HG02884 (cell line): ENCODE results near the gene CCDC149.
"Not testable (repeated sequence)": the region's sequence is repeated elsewhere in the genome, so short reads cannot be mapped to it uniquely, and the experiment has no call there.

Source experiments
- ATAC-seq: cut with Tn5 transposase; IDR thresholded peaks from one replicate; pipeline ENCODE4 v1.9.1; 2021; ENCODE audit warnings: mild to moderate bottlenecking, moderate library complexity; ENCODE audit not compliant: unreplicated experiment

CCDC149 gene

GRCh38 chr4:24917076-24917856 is 4.4 kb upstream of the CCDC149 start:
- no peak for ATAC-seq

GRCh38 chr4:24915121-24915922 is 2.5 kb upstream of the CCDC149 start:
- ATAC-seq: no peak

GRCh38 chr4:24914460-24914859 is 1.6 kb upstream of the CCDC149 start:
- ATAC-seq: no peak

GRCh38 chr4:24913119-24913485 is 260 bp upstream of the CCDC149 start:
- no peak for ATAC-seq

GRCh38 chr4:24910499-24910898 is 2.3 kb downstream of the CCDC149 start:
- ATAC-seq: no peak

GRCh38 chr4:24909606-24910005 is 3.2 kb downstream of the CCDC149 start:
- not testable (repeated sequence) for ATAC-seq

- no peak for ATAC-seq
Measured at GRCh38 chr4:24897639-24898038, 15.2 kb downstream of the CCDC149 start.

- ATAC-seq: no peak
Measured at GRCh38 chr4:24896977-24897376, 15.9 kb downstream of the CCDC149 start.

- ATAC-seq: no peak
Measured at GRCh38 chr4:24896056-24896455, 16.8 kb downstream of the CCDC149 start.

GRCh38 chr4:24895461-24895860 is 17.4 kb downstream of the CCDC149 start:
- no peak for ATAC-seq

- ATAC-seq: no peak
Measured at GRCh38 chr4:24894846-24895245, 18.0 kb downstream of the CCDC149 start.

GRCh38 chr4:24894243-24894642 is 18.6 kb downstream of the CCDC149 start:
- no peak for ATAC-seq

GRCh38 chr4:24892778-24893177 is 20.1 kb downstream of the CCDC149 start:
- ATAC-seq: no peak

- no peak for ATAC-seq
Measured at GRCh38 chr4:24892278-24892677, 20.6 kb downstream of the CCDC149 start.

GRCh38 chr4:24890561-24891126 is 22.2 kb downstream of the CCDC149 start:
- no peak for ATAC-seq

GRCh38 chr4:24889991-24890390 is 22.9 kb downstream of the CCDC149 start:
- peak; percentile 66 for ATAC-seq

- ATAC-seq: peak; percentile 24
Measured at GRCh38 chr4:24888475-24889344, 24.1 kb downstream of the CCDC149 start.

GRCh38 chr4:24887881-24888430 is 24.9 kb downstream of the CCDC149 start:
- ATAC-seq: no peak

- ATAC-seq: no peak
Measured at GRCh38 chr4:24886596-24886995, 26.2 kb downstream of the CCDC149 start.

GRCh38 chr4:24885342-24885741 is 27.5 kb downstream of the CCDC149 start:
- no peak for ATAC-seq

- no peak for ATAC-seq
Measured at GRCh38 chr4:24884902-24885301, 27.9 kb downstream of the CCDC149 start.
